ENCODE results near the gene ARFRP1. TPM values are rescaled to one million over a fixed set of nuclear protein-coding genes. Genes with fewer than 3 reads are reported as not detected.

The ARFRP1 gene
- total and polyA plus RNA-seq, 2 of the 13 experiments (the other 11 are each of a cell fraction or from before 2014, with no cell fraction given) = 32.0 to 51.1 TPM

DNA sequence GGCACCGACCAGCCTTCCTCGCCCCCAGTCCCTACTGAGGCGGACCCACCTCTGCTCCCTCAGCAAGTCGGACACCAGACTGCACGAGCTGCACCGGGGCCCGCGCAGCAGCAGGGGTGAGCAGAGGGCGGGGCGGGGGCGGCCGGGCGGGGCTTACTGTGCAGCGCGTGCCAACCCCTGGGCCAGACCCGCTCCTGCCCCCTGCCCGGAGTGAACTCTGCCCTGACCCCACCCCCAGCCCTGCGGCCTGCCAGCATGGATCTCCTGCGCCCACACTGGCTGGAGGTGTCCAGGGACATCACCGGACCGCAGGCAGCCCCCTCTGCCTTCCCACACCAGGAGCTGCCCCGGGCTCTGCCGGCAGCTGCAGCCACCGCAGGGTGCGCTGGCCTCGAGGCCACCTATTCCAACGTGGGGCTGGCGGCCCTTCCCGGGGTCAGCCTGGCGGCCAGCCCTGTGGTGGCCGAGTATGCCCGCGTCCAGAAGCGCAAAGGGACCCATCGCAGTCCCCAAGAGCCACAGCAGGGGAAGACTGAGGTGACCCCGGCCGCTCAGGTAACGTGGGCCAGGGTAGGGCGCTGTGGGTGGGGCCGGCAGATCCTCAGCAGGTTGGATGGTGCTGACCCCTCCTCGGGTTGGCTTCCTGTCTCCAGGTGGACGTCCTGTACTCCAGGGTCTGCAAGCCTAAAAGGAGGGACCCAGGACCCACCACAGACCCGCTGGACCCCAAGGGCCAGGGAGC, 30.3 kb upstream of the ARFRP1 start (continued):
- TF ChIP-seq SNAPC4 (CRISPR knock-in tag; IDR thresholded peaks at IDR 0.05) (peak; percentile 85), SALL2 (CRISPR knock-in tag; IDR thresholded peaks at IDR 0.05) (no peak; the same call in 1 of the 2 replicates), ZNF274 (CRISPR knock-in tag; IDR thresholded peaks at IDR 0.05) (peak; percentile 97), SP1 (IDR thresholded peaks at IDR 0.05) (no peak), SP1 (CRISPR knock-in tag; IDR thresholded peaks at IDR 0.05) (peak; percentile 79; the same call in 1 of the 2 replicates), ZSCAN12 (CRISPR knock-in tag; IDR thresholded peaks at IDR 0.05) (no peak), ZNF660 (CRISPR knock-in tag; IDR thresholded peaks at IDR 0.05; ENCODE audit: borderline replicate concordance, low read depth) (no peak; the same call in 1 of the 2 replicates), HOXA5 (CRISPR knock-in tag; IDR thresholded peaks at IDR 0.05) (no peak; the same call in 1 of the 2 replicates), AKAP8 (CRISPR knock-in tag; IDR thresholded peaks at IDR 0.05) (peak; percentile 67), ZNF3 (CRISPR knock-in tag; IDR thresholded peaks at IDR 0.05) (no peak), MLLT10 (CRISPR knock-in tag; IDR thresholded peaks at IDR 0.05) (peak; percentile 65; the same call in 1 of the 2 replicates), TIGD3 (CRISPR knock-in tag; IDR thresholded peaks at IDR 0.05; ENCODE audit: borderline replicate concordance) (peak; percentile 81), NFATC3 (CRISPR knock-in tag; IDR thresholded peaks at IDR 0.05) (peak; percentile 97)
- TF ChIP-seq, protein P1, sequence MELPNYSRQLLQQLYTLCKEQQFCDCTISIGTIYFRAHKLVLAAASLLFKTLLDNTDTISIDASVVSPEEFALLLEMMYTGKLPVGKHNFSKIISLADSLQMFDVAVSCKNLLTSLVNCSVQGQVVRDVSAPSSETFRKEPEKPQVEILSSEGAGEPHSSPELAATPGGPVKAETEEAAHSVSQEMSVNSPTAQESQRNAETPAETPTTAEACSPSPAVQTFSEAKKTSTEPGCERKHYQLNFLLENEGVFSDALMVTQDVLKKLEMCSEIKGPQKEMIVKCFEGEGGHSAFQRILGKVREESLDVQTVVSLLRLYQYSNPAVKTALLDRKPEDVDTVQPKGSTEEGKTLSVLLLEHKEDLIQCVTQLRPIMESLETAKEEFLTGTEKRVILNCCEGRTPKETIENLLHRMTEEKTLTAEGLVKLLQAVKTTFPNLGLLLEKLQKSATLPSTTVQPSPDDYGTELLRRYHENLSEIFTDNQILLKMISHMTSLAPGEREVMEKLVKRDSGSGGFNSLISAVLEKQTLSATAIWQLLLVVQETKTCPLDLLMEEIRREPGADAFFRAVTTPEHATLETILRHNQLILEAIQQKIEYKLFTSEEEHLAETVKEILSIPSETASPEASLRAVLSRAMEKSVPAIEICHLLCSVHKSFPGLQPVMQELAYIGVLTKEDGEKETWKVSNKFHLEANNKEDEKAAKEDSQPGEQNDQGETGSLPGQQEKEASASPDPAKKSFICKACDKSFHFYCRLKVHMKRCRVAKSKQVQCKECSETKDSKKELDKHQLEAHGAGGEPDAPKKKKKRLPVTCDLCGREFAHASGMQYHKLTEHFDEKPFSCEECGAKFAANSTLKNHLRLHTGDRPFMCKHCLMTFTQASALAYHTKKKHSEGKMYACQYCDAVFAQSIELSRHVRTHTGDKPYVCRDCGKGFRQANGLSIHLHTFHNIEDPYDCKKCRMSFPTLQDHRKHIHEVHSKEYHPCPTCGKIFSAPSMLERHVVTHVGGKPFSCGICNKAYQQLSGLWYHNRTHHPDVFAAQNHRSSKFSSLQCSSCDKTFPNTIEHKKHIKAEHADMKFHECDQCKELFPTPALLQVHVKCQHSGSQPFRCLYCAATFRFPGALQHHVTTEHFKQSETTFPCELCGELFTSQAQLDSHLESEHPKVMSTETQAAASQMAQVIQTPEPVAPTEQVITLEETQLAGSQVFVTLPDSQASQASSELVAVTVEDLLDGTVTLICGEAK (IDR thresholded peaks at IDR 0.05) = no peak
- TF ChIP-seq, protein P1 (CRISPR knock-in tag; IDR thresholded peaks at IDR 0.05) = peak; percentile 92
